ENCODE measurements around the gene ATP8A2. TPM values are rescaled to one million over a fixed set of nuclear protein-coding genes. Genes with fewer than 3 reads are reported as not detected.
"Not testable (repeated sequence)": the region's sequence is repeated elsewhere in the genome, so short reads cannot be mapped to it uniquely, and the experiment has no call there.

The ATP8A2 gene
- total RNA-seq, 2 donors from 2014 or later = 0.08 to 0.19 TPM

- H3K4me1 ChIP-seq = no peaks in the 10 kb centered on the region
- H3K27me3 ChIP-seq = no peaks in the 10 kb centered on the region
- no peak for TF ChIP-seq CTCF (IDR thresholded peaks at IDR 0.05)
- no peaks in the 10 kb centered on the region for H3K36me3 ChIP-seq
- H3K9me3 ChIP-seq = peaks cover 0 to 28% of the 10 kb centered on the region in 2 donors
- H3K4me3 ChIP-seq = no peak overlapping the region
- no peak overlapping the region for H3K27ac ChIP-seq
- no peak for DNase-seq (ENCODE audit: low spot score)
Measured at GRCh38 chr13:25528266-25528665, 156.5 kb downstream of the ATP8A2 start.

GRCh38 chr13:25529425-25529824 lies 157.7 kb downstream of the ATP8A2 start:
- Histone ChIP-seq H3K27me3 (no peaks in the 10 kb centered on the region), H3K9me3 (peaks cover 0 to 28% of the 10 kb centered on the region in 2 donors), H3K4me1 (no peaks in the 10 kb centered on the region), H3K27ac (no peak overlapping the region), H3K36me3 (no peaks in the 10 kb centered on the region), H3K4me3 (no peak overlapping the region)
- no peak for TF ChIP-seq CTCF (IDR thresholded peaks at IDR 0.05)
- no peak for DNase-seq (ENCODE audit: low spot score)

GRCh38 chr13:25538276-25538675 lies 166.5 kb downstream of the ATP8A2 start:
- Histone ChIP-seq H3K4me1 (no peaks in the 10 kb centered on the region), H3K27me3 (no peaks in the 10 kb centered on the region), H3K27ac (no peak overlapping the region), H3K4me3 (no peak overlapping the region), H3K36me3 (no peaks in the 10 kb centered on the region), H3K9me3 (no peaks in the 10 kb centered on the region)
- DNase-seq (ENCODE audit: low spot score) = no peak
- TF ChIP-seq CTCF (IDR thresholded peaks at IDR 0.05) = no peak

GRCh38 chr13:25541434-25542123 lies 169.8 kb downstream of the ATP8A2 start:
- no peak for TF ChIP-seq CTCF (IDR thresholded peaks at IDR 0.05)
- Histone ChIP-seq H3K27me3 (no peaks in the 10 kb centered on the region), H3K9me3 (no peaks in the 10 kb centered on the region), H3K36me3 (no peaks in the 10 kb centered on the region), H3K4me1 (no peaks in the 10 kb centered on the region), H3K4me3 (no peak overlapping the region), H3K27ac (no peak overlapping the region)
- no peak for DNase-seq (ENCODE audit: low spot score)

- not testable (repeated sequence) for H3K9me3 ChIP-seq; DNase-seq (ENCODE audit: low spot score); H3K27ac ChIP-seq; H3K4me3 ChIP-seq; H3K36me3 ChIP-seq; H3K27me3 ChIP-seq; H3K4me1 ChIP-seq
Measured at GRCh38 chr13:25548991-25549390, 177.2 kb downstream of the ATP8A2 start.

GRCh38 chr13:25561812-25562211 lies 190.0 kb downstream of the ATP8A2 start:
- Histone ChIP-seq H3K4me1 (no peaks in the 10 kb centered on the region), H3K9me3 (no peaks in the 10 kb centered on the region), H3K36me3 (no peaks in the 10 kb centered on the region), H3K4me3 (no peak overlapping the region), H3K27ac (no peak overlapping the region), H3K27me3 (no peaks in the 10 kb centered on the region)
- no peak for DNase-seq (ENCODE audit: low spot score)
- TF ChIP-seq CTCF (IDR thresholded peaks at IDR 0.05) = no peak
